HG02678 (cell line): ENCODE measurements around the gene RAD51.
A peak's percentile ranks its signal among the peaks of the same experiment; 100 is the strongest.

ENCODE experiments used
- ATAC-seq: cut with Tn5 transposase; IDR thresholded peaks from one replicate; pipeline ENCODE4 v1.9.1; 2021; ENCODE audit warnings: mild to moderate bottlenecking, moderate library complexity; ENCODE audit not compliant: unreplicated experiment

RAD51 gene

GRCh38 chr15:40721701-40722100, 26.7 kb downstream of the RAD51 start:
- no peak for ATAC-seq

GRCh38 chr15:40722354-40722753, 27.4 kb downstream of the RAD51 start:
- ATAC-seq, result no peak

- no peak for ATAC-seq
Observed at GRCh38 chr15:40722934-40723333, 28.0 kb downstream of the RAD51 start.

GRCh38 chr15:40723919-40724318, 28.9 kb downstream of the RAD51 start:
- no peak for ATAC-seq

DNA sequence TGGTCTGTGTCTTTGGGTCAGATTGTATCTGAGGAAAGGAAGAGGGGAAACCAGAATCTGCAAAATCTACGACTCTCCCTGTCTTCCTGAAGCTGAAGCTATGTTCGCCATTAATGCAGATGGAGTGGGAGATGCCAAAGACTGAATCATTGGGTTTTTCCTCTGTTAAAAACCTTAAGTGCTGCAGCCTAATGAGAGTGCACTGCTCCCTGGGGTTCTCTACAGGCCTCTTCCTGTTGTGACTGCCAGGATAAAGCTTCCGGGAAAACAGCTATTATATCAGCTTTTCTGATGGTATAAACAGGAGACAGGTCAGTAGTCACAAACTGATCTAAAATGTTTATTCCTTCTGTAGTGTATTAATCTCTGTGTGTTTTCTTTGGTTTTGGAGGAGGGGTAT, 36.1 kb downstream of the RAD51 start:
- no peak for ATAC-seq

DNA sequence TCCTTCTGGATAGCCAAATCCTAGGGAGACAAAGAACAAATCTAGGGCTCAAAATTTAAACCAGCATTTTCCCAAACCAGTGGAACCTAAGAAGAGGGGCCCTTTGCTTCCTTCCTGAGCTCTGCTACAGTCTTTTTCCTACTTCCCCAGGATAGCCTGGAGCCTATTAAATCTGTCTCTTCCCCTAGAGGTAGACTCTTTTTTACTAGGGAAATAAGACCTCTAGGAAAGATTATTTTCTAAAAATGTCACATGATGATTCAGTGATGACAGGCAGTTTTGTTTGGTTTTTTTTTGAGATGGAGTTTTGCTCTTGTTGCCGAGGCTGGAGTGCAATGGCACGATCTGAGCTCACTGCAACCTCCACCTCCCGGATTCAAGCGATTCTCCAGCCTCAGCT, 41.6 kb downstream of the RAD51 start:
- no peak for ATAC-seq

DNA sequence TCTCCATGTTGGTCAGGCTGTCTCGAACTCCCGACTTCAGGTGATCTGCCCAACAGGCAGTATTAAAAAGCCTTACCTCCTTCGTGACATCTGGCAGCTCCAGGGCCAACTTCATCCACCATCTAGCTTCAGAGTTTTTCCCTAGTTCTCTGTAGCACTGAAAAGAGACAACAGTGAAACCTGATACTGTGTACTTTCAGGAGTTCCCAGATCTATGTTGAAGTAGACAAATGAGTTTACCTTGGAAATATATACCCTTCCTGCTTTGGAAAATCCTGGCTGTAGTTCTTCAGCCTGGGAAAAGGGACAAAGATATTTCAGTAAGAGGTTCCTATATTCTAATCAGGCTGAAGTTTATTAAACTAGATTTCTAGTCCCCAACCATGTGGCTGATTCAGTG, 42.1 kb downstream of the RAD51 start:
- ATAC-seq, result no peak

- no peak for ATAC-seq
Observed at GRCh38 chr15:40739047-40739446, 44.1 kb downstream of the RAD51 start.

- ATAC-seq, result no peak
Observed at GRCh38 chr15:40739854-40740253, 44.9 kb downstream of the RAD51 start.

DNA sequence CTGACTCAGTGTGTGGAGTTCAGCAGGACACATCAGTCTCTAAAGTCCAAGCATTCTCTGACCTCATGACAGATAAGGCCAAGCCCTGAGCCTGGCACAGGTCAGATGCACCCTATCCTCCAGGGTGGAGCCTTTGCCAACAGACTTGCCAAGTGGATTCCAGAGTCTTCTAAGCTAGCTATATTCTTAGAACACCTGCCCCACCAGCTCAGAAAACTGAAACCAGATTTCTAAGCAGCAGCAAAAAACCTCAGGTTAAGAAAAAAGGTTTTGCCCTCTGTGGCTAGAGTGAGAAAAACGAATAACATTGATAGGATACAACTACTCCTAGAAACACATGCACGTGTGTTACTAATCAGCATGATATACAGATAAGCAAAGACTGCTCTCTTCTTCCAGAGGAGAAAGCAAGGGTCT, 48.5 kb downstream of the RAD51 start:
- no peak for ATAC-seq

GRCh38 chr15:40743921-40744814, 49.2 kb downstream of the RAD51 start:
- ATAC-seq, result peak; percentile 85

DNA sequence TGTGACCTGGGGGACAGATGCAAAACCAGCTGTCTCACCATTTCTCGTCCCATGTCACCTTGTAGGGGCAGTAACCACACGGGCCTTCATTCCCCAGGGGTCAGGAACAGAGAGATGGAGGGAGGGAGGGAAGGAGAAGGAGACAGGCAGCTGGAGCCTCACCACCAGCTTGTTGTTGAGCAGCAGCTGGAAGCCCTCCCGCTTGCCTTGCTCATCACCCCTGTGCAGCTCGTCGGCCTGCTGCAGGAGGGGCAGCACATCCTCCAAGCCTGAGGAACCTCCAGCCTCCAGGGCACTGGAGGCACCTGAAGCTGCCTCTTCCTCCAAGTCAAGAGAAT, 49.8 kb downstream of the RAD51 start:
- ATAC-seq, result no peak

DNA sequence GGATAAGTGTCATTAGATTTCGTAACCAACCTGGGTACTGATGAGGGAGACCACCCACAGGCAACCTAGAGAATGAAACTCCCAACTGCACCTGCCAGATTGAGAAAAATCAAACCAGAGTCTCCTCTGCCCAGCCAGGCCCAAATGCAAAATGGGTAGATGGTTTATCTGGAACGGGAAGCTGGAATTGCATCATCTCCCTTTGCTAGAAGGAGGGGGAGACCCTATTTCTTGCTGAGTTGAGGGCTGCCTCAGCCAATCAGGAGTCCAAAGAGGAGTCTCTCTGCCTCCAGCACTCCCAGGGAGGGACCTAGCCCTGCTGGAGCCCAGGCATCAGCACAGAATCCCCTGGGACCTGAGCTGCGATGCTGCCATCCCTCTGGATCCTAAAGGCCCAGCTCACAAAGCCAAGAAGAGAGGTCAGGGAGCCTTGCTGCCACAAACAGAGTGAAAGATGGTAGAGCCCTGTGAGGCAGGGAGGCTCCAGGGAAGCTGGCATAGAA, 52.0 kb downstream of the RAD51 start:
- ATAC-seq, result no peak

DNA sequence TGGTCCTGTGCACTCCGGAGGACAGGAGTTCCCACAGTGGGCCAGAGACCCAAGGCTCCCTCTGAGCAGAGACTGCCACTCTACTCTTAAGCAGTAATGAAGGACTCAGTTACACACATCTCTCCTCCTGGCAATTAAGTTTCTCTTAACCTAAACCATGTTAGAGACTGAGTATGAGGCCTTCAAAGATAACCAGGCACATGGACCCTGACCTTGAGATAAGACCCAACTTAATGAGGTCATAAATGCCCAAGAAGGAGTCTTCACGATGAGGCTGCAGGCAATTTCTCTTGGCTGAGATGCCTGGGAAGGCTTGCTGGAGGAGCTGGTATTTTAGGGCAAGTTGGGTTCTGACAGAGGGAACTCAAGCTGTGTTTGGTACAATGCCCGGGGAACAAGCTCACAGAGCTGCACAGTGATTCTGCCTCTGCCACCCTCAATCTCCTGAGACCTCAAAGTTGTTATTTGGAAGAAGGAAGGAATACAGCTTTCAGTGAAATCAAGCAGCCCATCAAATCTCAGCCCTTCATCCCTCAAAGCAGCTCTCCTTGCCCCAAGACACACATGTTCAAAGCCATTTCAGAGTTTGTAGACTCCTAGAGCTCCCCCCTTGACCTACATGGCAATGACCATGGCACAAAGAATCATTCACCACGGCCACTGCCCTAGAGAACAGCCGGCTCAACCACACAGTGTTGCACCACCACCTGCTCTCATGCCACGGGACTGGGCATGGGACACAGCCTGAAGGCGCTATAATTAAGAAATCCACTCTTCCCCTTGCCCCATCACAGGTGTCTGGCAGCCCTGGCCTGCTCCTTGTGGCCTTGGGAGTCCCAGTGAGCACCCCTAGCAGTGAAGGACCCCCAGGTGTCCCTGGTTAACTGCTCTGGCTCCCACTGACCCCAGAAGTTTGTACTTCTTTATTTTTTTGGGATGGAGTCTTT, 53.0 kb downstream of the RAD51 start:
- no peak for ATAC-seq

- no peak for ATAC-seq
Observed at GRCh38 chr15:40749151-40749630, 54.2 kb downstream of the RAD51 start.

DNA sequence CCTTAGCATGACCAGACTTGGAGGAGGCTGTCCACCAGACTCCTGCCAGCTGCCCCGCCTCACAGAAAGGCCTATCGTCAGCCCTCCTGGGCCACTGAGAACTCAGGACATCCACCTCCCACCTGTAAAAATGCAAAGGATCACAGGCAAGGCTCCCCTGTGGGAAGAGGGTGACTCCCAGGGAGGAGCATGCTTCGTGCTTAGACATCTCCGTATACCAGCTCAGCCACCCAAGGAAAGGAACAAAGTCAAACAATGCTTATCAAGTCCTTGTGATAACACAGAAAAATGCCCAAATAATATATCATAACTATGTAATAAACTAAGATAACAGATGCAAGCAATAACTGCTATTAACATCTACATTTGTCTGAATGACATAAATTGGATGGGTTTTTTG, 55.9 kb downstream of the RAD51 start:
- no peak for ATAC-seq

DNA sequence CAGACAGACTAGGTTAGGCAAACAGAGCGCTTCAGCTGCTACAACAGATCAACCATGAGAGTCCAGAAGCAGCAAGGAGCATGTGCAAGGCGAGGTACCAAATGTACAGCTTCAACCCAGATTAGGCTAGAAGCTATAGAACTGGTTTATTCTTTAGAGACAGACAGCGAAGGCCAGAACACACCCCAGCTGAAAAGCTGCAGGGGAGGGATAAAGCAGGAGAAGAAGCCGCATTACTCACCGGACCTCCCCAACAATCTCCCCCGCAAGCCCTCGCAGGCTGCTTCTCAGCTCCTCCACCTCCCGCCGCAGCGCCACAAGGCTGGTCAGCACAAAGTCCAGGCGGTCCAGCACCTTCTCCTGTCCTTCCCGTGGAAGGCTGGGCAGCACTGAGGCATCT, 56.8 kb downstream of the RAD51 start:
- ATAC-seq, result no peak

GRCh38 chr15:40754574-40754882, 59.6 kb downstream of the RAD51 start:
- peak; percentile 3 for ATAC-seq

DNA sequence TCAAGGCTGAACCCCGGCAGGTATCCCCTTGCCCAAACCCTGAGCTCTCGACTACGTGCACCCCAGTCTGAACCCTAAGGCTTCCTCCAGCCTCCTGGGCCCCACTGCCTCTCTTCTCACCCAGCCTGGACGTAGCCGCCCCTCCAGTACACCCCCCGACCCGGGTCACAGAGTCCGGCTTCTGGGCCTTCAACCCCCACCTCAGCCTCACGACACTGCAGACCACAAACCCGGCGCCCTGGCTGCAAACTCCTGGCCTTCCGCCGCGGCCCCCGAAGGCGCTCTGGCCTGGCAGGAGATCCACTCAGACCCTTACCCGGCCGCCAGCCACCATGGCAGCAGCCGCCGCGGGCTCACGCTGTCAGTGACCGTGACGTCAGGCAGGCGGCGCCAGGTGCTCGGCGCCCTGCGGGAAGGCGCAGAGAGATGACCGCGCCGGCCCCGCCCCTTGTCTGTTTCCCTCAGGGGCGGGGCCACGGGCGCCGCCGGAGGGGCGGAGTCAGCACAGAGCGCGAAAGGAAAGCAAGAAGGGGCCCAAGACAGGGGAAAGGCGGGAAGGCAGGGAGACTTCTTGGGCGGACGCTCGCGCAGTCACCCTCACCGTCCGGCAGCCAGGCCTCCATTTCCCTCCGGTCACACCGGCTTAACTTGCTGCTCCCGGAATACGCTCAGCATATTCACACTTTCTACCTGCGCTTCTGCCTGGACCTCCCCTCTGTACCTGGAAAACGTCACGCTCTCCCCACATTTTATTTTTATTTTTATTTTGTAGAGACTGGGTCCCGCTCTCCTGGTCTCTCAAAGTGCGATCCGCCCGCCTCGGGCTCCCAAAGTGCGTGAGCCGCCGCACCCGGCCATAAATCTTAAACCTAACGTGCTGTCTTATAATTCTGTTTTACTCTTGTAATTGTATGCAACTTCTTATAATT, 60.2 kb downstream of the RAD51 start, which contains the start of gene RMDN3:
RMDN3 (minus strand) TSS at position 372 of the 929 bp plus-strand sequence. CDS start 471 bp downstream, outside the sequence.
- peak; percentile 87 for ATAC-seq

DNA sequence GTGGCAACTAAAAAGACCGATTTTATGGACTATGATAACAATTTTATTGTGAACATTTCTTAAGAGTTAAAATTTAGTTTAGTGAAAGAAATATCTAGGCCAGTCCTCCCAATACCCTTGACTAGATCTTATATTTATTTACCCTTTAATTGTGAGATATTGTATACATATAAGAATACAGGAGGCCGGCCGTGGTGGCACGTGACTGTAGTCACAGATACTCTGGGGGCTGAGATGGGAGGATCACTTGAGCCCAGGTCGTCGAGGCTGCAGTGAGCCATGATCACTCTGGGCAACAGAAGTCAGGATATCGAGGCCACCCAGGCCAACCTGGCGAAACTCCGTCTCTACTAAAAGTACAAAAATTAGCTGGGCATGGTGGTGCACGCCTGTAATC, 60.8 kb downstream of the RAD51 start:
- ATAC-seq, result no peak
